Astrocyte (in vitro differentiated cells and primary cell): ENCODE data around the gene TRDN. TPM values are rescaled to one million over a fixed set of nuclear protein-coding genes. Genes with fewer than 3 reads are reported as not detected.
"Not testable (repeated sequence)": the region's sequence is repeated elsewhere in the genome, so short reads cannot be mapped to it uniquely, and the experiment has no call there.

Experiments used
- DNase-seq: peaks from one replicate; pipeline ENCODE4 v3.0.0-alpha.2; 2010; ENCODE audit warnings: low read depth
- FAIRE-seq: peaks from 2 replicates; lab custom pipeline; 2011; peaks lifted over from hg19 to GRCh38; lab: Jason Lieb, UNC
- H2AFZ ChIP-seq: 2 replicates; pipeline ENCODE4 v1.6.0; 2012; ENCODE audit warnings: low read depth, low read length, inconsistent platforms
- H3K27ac ChIP-seq: 2 replicates; pipeline ENCODE4 v1.5.1; 2011; ENCODE audit warnings: low read depth, low read length, inconsistent platforms
- H3K27me3 ChIP-seq: 2 replicates; pipeline ENCODE4 v1.6.0; 2011; ENCODE audit warnings: low read length, inconsistent platforms; ENCODE audit not compliant: insufficient read depth
- H3K36me3 ChIP-seq: 2 replicates; pipeline ENCODE4 v1.5.1; 2011; ENCODE audit warnings: low read length, inconsistent platforms; ENCODE audit not compliant: insufficient read depth
- H3K4me1 ChIP-seq: 2 replicates; pipeline ENCODE4 v1.5.1; 2011; ENCODE audit warnings: low read length, inconsistent platforms; ENCODE audit not compliant: insufficient read depth
- H3K4me2 ChIP-seq: 2 replicates; pipeline ENCODE4 v1.6.0; 2012; ENCODE audit warnings: low read length, inconsistent platforms
- H3K4me3 ChIP-seq: 2 replicates; pipeline ENCODE4 v1.5.1; 2011; ENCODE audit warnings: low read depth, mild to moderate bottlenecking, low read length, inconsistent platforms; ENCODE audit not compliant: insufficient read depth
- H3K79me2 ChIP-seq: 2 replicates; pipeline ENCODE4 v1.6.0; 2012; ENCODE audit warnings: mild to moderate bottlenecking, low read length, inconsistent platforms; ENCODE audit not compliant: insufficient read depth
- H3K9ac ChIP-seq: 2 replicates; pipeline ENCODE4 v1.6.0; 2012; ENCODE audit warnings: mild to moderate bottlenecking, low read length, inconsistent platforms
- H3K9me3 ChIP-seq: 2 replicates; pipeline ENCODE4 v1.5.1; 2012; ENCODE audit warnings: low read depth, mild to moderate bottlenecking, low read length, inconsistent platforms; ENCODE audit not compliant: insufficient read depth
- H4K20me1 ChIP-seq: 2 replicates; pipeline ENCODE4 v1.6.0; 2012; ENCODE audit warnings: low read length, inconsistent platforms; ENCODE audit not compliant: insufficient read depth
- H3K27ac Mint-ChIP-seq: one replicate; pipeline ENCODE4 v1.8.0; 2021; ENCODE audit warnings: mild to moderate bottlenecking, mixed read lengths; ENCODE audit not compliant: unreplicated experiment
- H3K27me3 Mint-ChIP-seq: one replicate; pipeline ENCODE4 v1.8.0; 2021; ENCODE audit warnings: low read depth, mixed read lengths; ENCODE audit not compliant: unreplicated experiment
- H3K36me3 Mint-ChIP-seq: one replicate; pipeline ENCODE4 v1.8.0; 2021; ENCODE audit warnings: low read depth, mixed read lengths; ENCODE audit not compliant: unreplicated experiment
- H3K4me1 Mint-ChIP-seq: one replicate; pipeline ENCODE4 v1.8.0; 2021; ENCODE audit warnings: low read depth, mixed read lengths; ENCODE audit not compliant: unreplicated experiment
- H3K4me3 Mint-ChIP-seq: one replicate; pipeline ENCODE4 v1.8.0; 2021; ENCODE audit warnings: mild to moderate bottlenecking, moderate library complexity, mixed read lengths; ENCODE audit not compliant: unreplicated experiment
- H3K9me3 Mint-ChIP-seq: one replicate; pipeline ENCODE4 v1.8.0; 2021; ENCODE audit warnings: mild to moderate bottlenecking, mixed read lengths; ENCODE audit not compliant: unreplicated experiment
- EZH2 ChIP-seq: IDR thresholded peaks from 2 replicates; pipeline ENCODE4 v1.6.1; 2012; ENCODE audit warnings: mild to moderate bottlenecking, low read length, inconsistent platforms; ENCODE audit not compliant: insufficient read depth
- total RNA-seq: library from RNA; stranded (reverse); gene quantifications from 2 replicates; pipeline ENCODE4 v1.2.1, GENCODE V29; 2021
- TF ChIP-seq, protein P1 (sequence below): IDR thresholded peaks from 2 replicates; pipeline ENCODE4 v1.5.1; 2011; ENCODE audit warnings: low read depth, mild to moderate bottlenecking, inconsistent platforms, low read length, moderate library complexity; ENCODE audit not compliant: insufficient read depth

The TRDN gene
- total RNA-seq, 1 donor from 2014 or later = not detected

DNA sequence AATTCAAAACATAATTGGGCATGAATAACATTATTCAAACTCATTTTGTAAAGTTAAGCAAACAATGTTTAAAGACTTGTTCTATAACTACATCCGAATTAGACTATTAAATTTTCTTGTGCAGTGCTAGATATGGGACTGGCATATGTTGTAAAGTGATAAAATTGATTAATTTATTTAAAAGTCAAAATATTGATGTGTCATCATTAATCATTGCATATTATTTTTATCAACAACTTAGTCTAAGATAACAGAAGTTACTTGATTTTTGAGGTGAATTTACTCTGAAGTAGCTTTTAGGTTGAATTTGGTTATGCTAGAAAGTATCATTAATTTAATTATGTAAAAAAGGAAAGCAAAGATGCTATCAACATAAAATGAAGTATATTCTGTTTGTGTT lies 396.1 kb downstream of the TRDN start:
- Mint-ChIP-seq H3K27me3 (no peaks in the 10 kb centered on the region), H3K9me3 (no peaks in the 10 kb centered on the region), H3K36me3 (no peaks in the 10 kb centered on the region), H3K27ac (no peak overlapping the region), H3K4me1 (no peaks in the 10 kb centered on the region), H3K4me3 (no peak overlapping the region)
- Histone ChIP-seq H3K4me3 (no peak overlapping the region), H3K9ac (no peak overlapping the region), H3K27me3 (no peaks in the 10 kb centered on the region), H3K27ac (no peak overlapping the region), H4K20me1 (no peaks in the 10 kb centered on the region), H3K4me1 (no peaks in the 10 kb centered on the region), H3K79me2 (no peaks in the 10 kb centered on the region), H3K36me3 (no peaks in the 10 kb centered on the region), H3K4me2 (no peak overlapping the region), H3K9me3 (no peaks in the 10 kb centered on the region), H2AFZ (no peak overlapping the region)
- DNase-seq (no peak), FAIRE-seq (no peak)
- TF ChIP-seq, protein P1, sequence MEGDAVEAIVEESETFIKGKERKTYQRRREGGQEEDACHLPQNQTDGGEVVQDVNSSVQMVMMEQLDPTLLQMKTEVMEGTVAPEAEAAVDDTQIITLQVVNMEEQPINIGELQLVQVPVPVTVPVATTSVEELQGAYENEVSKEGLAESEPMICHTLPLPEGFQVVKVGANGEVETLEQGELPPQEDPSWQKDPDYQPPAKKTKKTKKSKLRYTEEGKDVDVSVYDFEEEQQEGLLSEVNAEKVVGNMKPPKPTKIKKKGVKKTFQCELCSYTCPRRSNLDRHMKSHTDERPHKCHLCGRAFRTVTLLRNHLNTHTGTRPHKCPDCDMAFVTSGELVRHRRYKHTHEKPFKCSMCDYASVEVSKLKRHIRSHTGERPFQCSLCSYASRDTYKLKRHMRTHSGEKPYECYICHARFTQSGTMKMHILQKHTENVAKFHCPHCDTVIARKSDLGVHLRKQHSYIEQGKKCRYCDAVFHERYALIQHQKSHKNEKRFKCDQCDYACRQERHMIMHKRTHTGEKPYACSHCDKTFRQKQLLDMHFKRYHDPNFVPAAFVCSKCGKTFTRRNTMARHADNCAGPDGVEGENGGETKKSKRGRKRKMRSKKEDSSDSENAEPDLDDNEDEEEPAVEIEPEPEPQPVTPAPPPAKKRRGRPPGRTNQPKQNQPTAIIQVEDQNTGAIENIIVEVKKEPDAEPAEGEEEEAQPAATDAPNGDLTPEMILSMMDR = no peak
- TF ChIP-seq EZH2 = no peak

DNA sequence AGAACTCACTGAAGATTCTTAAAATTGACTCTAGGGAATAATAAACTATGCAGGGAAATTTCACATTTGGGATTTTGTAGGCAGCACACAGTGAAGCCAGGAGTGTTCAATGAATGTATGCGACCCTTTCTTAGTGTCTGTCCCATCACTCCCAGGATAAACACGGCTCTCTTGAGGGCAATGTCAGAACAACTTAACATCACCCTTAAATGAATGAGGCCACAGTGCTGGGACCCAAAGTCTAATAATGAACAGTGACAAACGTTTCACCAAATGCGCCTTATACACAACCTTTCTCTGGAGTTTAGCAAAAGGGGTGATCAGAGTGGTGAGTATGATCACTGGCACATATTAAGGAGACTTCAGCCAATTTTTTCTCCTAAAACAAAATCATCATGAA lies 403.4 kb downstream of the TRDN start:
- peaks cover 4% of the 10 kb centered on the region for H3K27me3 Mint-ChIP-seq
- H3K36me3 Mint-ChIP-seq = no peaks in the 10 kb centered on the region
- FAIRE-seq = no peak

DNA sequence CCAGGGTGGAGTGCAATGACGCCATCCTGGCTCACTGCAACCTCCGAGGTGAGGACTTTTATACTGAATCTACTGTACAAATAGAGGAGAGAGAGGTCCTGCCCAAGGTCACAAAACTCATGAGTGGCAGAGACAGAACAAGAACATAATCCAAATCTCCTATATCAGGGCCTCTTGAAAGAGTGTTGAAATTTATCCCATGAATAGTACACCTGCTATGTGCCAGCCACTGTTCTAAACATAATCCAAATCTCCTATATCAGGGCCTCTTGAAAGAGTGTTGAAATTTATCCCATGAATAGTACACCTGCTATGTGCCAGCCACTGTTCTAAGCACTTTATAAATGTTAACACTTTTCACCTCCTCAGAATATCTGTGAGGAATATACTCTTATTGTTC lies 409.0 kb downstream of the TRDN start:
- not testable (repeated sequence) for H3K4me3 ChIP-seq, H3K27me3 ChIP-seq, H3K27ac Mint-ChIP-seq, H3K9me3 ChIP-seq, H3K79me2 ChIP-seq, H3K27ac ChIP-seq, H3K4me2 ChIP-seq, H3K9me3 Mint-ChIP-seq, DNase-seq, H4K20me1 ChIP-seq, H3K36me3 Mint-ChIP-seq, H3K27me3 Mint-ChIP-seq, H3K9ac ChIP-seq, H3K36me3 ChIP-seq, H3K4me1 ChIP-seq, H3K4me3 Mint-ChIP-seq, FAIRE-seq, H3K4me1 Mint-ChIP-seq, H2AFZ ChIP-seq

More for the DNA sequence above, 403.4 kb downstream of the TRDN start:
- H3K9me3 Mint-ChIP-seq = no peaks in the 10 kb centered on the region
- H3K4me2 ChIP-seq = no peak overlapping the region
- no peak overlapping the region for H3K27ac ChIP-seq
- H3K36me3 ChIP-seq = no peaks in the 10 kb centered on the region
- H3K27me3 ChIP-seq = no peaks in the 10 kb centered on the region
- no peak overlapping the region for H2AFZ ChIP-seq
- no peak overlapping the region for H3K4me3 ChIP-seq
- H3K79me2 ChIP-seq = no peaks in the 10 kb centered on the region
- no peaks in the 10 kb centered on the region for H4K20me1 ChIP-seq
- TF ChIP-seq EZH2 = no peak
- TF ChIP-seq, protein P1 = no peak
- H3K9me3 ChIP-seq = no peaks in the 10 kb centered on the region
- no peaks in the 10 kb centered on the region for H3K4me1 Mint-ChIP-seq
- H3K4me3 Mint-ChIP-seq = no peak overlapping the region
- no peak for DNase-seq
- H3K27ac Mint-ChIP-seq = no peak overlapping the region
- H3K9ac ChIP-seq = no peak overlapping the region
- no peaks in the 10 kb centered on the region for H3K4me1 ChIP-seq
